H1 (cell line): Measurements from ENCODE around the gene BRICD5. TPM values are rescaled to one million over a fixed set of nuclear protein-coding genes. Genes with fewer than 3 reads are reported as not detected.

Source experiments
- RNF2 ChIP-seq: fragments of 200-900, 300-1000 bp; sonication (generic); IDR thresholded peaks from 2 replicates; pipeline ENCODE4 v1.7.1; 2016; ENCODE audit warnings: borderline replicate concordance, low read depth, mild to moderate bottlenecking, antibody characterized with exemption, low read length; ENCODE audit not compliant: poor library complexity, severe bottlenecking; ENCODE audit errors: missing control alignments
- polyA plus RNA-seq, 7 experiments: library from polyadenylated mRNA; depleted of rRNA in 3 of 7; stranded (reverse) in 5 of 7; unstranded in 2 of 7; fragments of >200 nt in 5 of 7; fragments of 200-250 nt in 2 of 7; gene quantifications; 1 replicate in 5 of 7; 2 replicates in 1 of 7; 4 replicates in 1 of 7; pipeline versions ENCODE4 v1.2.1 to v1.2.3, GENCODE V29; 2011 to 2013; ENCODE audit warnings: missing spikeins in 2 of 7, mixed read lengths in 2 of 7
- total RNA-seq: library from RNA; stranded (reverse); fragmentation: NEBNext Ultra II Directional; extraction: Animal tissue kit (Norgen Biotek cat#: 25700); gene quantifications from 2 replicates; pipeline ENCODE4 v1.2.1, GENCODE V29; 2021

BRICD5 gene
- total and polyA plus RNA-seq, 2 of the 8 experiments (the other 6 are each of a cell fraction or from before 2014, with no cell fraction given), result 8.5 to 14.2 TPM

DNA sequence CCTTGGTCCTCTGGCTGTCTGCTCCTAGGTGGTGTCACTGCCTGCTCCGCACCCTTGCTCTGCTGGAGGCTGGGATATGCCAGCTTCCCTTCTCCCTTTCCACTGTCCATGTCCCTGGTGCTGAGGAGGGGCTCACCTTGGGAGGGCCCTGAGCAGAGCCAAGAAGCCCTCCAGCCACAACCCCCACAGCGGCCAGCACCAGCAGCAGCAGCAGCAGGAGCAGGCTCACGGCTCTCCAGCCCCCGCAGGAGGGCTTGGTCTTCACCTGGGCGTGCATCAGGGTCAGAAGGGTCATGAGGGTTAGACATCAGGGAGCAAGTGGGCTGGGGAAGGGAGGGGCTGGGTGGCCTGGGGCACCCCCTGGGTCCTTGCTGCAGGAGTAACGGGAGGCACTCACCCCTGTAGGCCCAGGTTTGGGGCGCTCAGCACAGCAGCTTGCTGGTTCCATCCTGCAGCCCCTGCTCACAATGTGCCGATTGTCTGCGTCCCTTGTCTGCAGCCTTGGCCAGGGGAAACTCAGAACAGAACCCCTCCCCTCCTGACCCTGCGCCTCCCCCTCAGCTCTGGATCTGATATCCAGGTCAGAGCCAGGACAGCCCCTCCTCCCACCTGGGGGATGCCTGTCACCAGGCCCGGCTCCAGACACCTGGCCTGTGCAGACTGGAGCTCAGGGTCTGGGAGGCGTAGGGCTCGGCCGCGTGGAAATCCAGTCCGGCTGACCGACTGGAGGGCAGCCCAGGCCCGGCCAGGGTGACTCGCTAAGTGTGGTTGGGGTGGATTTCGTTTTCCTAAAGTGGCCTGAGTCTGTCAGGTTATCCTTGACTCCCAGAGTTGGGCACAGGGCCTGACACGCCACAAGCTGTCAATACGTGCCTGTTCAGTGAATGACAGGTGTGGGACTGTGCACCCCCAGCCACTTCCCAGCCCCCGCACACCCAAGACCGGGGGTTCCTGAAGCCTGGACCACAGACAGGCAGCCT lies at the start of gene BRICD5 (continued):
- TF ChIP-seq RNF2, result no peak
